AG09319 (cell line): ENCODE measurements around the gene AHNAK2.
"Not testable (repeated sequence)": the region's sequence is repeated elsewhere in the genome, so short reads cannot be mapped to it uniquely, and the experiment has no call there.

ENCODE experiments used
- DNase-seq: peaks from one replicate; pipeline ENCODE4 v3.0.0-alpha.2; 2010; ENCODE audit warnings: low read depth; ENCODE audit errors: extremely low read depth
- CTCF ChIP-seq: IDR thresholded peaks from 2 replicates; pipeline ENCODE4 v1.5.1; 2011; ENCODE audit warnings: low read depth, mild to moderate bottlenecking, inconsistent platforms, low read length, moderate library complexity

The AHNAK2 gene

GRCh38 chr14:104892531-104893434 lies 85.4 kb downstream of the AHNAK2 start:
- no peak for TF ChIP-seq CTCF
- no peak for DNase-seq

GRCh38 chr14:104891664-104892530 lies 86.3 kb downstream of the AHNAK2 start:
- TF ChIP-seq CTCF, result no peak
- no peak for DNase-seq

- no peak for DNase-seq
- TF ChIP-seq CTCF, result no peak
These were observed 87.0 kb downstream of the AHNAK2 start for GRCh38 chr14:104891121-104891551.

GRCh38 chr14:104890292-104890691 lies 87.9 kb downstream of the AHNAK2 start:
- not testable (repeated sequence) for DNase-seq

GRCh38 chr14:104889375-104889757 lies 88.8 kb downstream of the AHNAK2 start:
- no peak for DNase-seq
- no peak for TF ChIP-seq CTCF

GRCh38 chr14:104888489-104889374 lies 89.4 kb downstream of the AHNAK2 start:
- no peak for TF ChIP-seq CTCF
- DNase-seq, result no peak
